Heart right ventricle (tissue), 16 donors: Measurements from ENCODE around the gene PICK1. TPM values are rescaled to one million over a fixed set of nuclear protein-coding genes. Genes with fewer than 3 reads are reported as not detected.

ENCODE experiments used
- ATAC-seq, 8 donors: fragments of 200-7000 bp; cut with Tn5 transposase; one replicate each; pipeline ENCODE4 v1.9.1; 2020; ENCODE audit warnings: mild to moderate bottlenecking in 8 of 8, moderate library complexity in 8 of 8, moderate number of reproducible peaks in 1 of 8
- DNase-seq, 2 donors: peaks; one replicate each; pipeline ENCODE4 v3.0.0-alpha.2; 2020
- H3K27ac ChIP-seq, 10 donors: fragments of 200-600 bp; sonication (generic) in 2 of 10; one replicate each; pipeline versions ENCODE4 v1.5.0 to v1.8.0; 2020 to 2022; ENCODE audit warnings: mild to moderate bottlenecking in 3 of 10
- H3K27me3 ChIP-seq, 7 donors: fragments of 200-600 bp; one replicate each; pipeline ENCODE4 v1.8.0; 2021 to 2022; ENCODE audit warnings: mild to moderate bottlenecking in 2 of 7
- H3K36me3 ChIP-seq, 9 donors: fragments of 200-600 bp; sonication (generic) in 1 of 9; one replicate each; pipeline versions ENCODE4 v1.5.0 to v1.8.0; 2020 to 2022; ENCODE audit warnings: mild to moderate bottlenecking in 2 of 9
- H3K4me1 ChIP-seq, 9 donors: fragments of 200-600 bp; sonication (generic) in 1 of 9; one replicate each; pipeline versions ENCODE4 v1.5.0 to v1.8.0; 2020 to 2022; ENCODE audit warnings: mild to moderate bottlenecking in 4 of 9
- H3K4me3 ChIP-seq, 10 donors: fragments of 200-600 bp; sonication (generic) in 2 of 10; one replicate each; pipeline versions ENCODE4 v1.5.0 to v1.8.0; 2020 to 2022; ENCODE audit warnings: mild to moderate bottlenecking in 7 of 10, moderate library complexity in 2 of 10
- H3K9me3 ChIP-seq, 11 donors: fragments of 200-600 bp in 10 of 11; sonication (generic) in 2 of 11; one replicate each; pipeline versions ENCODE4 v1.5.0 to v1.8.0; 2013 to 2022; ENCODE audit warnings: mild to moderate bottlenecking in 2 of 11, control low read depth in 1 of 11, moderate library complexity in 1 of 11
- CTCF ChIP-seq, 9 donors: fragments of 200-600 bp; sonication (generic) in 2 of 9; IDR thresholded peaks; one replicate each; pipeline versions ENCODE4 v1.5.0 to v1.8.0; 2021 to 2022; ENCODE audit warnings: antibody characterized with exemption in 9 of 9, mild to moderate bottlenecking in 5 of 9, moderate library complexity in 1 of 9
- WGBS, 2 donors: extraction: QIAGEN DNeasy Blood & Tissue Kit; methylation state at CpG; one replicate each; pipeline ENCODE4 v1.1.7; 2013; ENCODE audit warnings: inconsistent platforms in 1 of 2; 5-methylcytosine and 5-hydroxymethylcytosine counted together
- intact Hi-C, 10 donors: fragments of 100-400 bp; cut with DNase I; formaldehyde crosslinking; loops; one replicate each; pipeline versions ENCODE4 v1.11.1 to v1.14.2; 2022
- polyA plus RNA-seq, 2 donors: library from polyadenylated mRNA; stranded (reverse); fragments of 200-250 nt; gene quantifications; one replicate each; pipeline ENCODE4 v1.2.3, GENCODE V29; 2013
- total RNA-seq, 10 donors: library from RNA; stranded (reverse); fragmentation: NEBNext Ultra II Directional in 3 of 10; extraction: Animal tissue kit (Norgen Biotek cat#: 25700) in 3 of 10; gene quantifications; one replicate each; pipeline versions ENCODE4 v1.2.1 to v1.2.4, GENCODE V29; 2021 to 2023
- donor health status: Arrhythmogenic right ventricular cardiomyopathy.
- donor health status: ischemic (EF 13 %, LVEDD 7.1; RV severe dilation, severe dysfunction).
- donor health status: healthy with polysubstance abuse.
- donor health status: DM: no; HTN: yes; CAD: no.
- donor health status: DM: no; HTN: no; CAD: no.
- donor health status: ischemic (EF 25% LVEDD 6.9; RV normal size, moderate dysfunction).
- donor health status: ischemic (EF 25% LVEDD 5.7; RV mildly dilated, moderate dysfunction).
- donor health status: healthy.
- donor health status: DM: yes; HTN: yes; CAD: no.
- donor health status: Ischemic cardiomyopathy.
- donor health status: ischemic (EF 35%, LVEDD 5.7; RV mildly dilated, moderate dysfunction).
- donor health status: nonischemic (EF 11% LVEDD 7.7; RV severe dilation, severe dysfunction).
- donor health status: DM: yes; HTN: yes; CAD: no.
- donor health status: PGD.
- donor health status: ischemic (EF 29% LVEDD 5.4; RV normal size, mild dysfunction).
- donor health status: nonischemic (EF 23%, LVEDD 6.1; RV moderate dilation, normal function).

PICK1 gene
- total and polyA plus RNA-seq, 12 donors, result 17.4 to 32.9 (median 23.2) TPM

- no peak overlapping the region for H3K4me3 ChIP-seq
- no peak for ATAC-seq
- H3K36me3 ChIP-seq, result peaks cover 0 to 79% (median 6%) of the 10 kb centered on the region in 9 donors
- no peak for DNase-seq
- no peak overlapping the region for H3K27ac ChIP-seq
- intact Hi-C loops, result no loop called here
- no peaks in the 10 kb centered on the region for H3K27me3 ChIP-seq
- TF ChIP-seq CTCF (IDR thresholded peaks at IDR 0.05), result no peak
- H3K4me1 ChIP-seq, result peaks cover 14 to 36% (median 30%) of the 10 kb centered on the region in 9 donors
- WGBS, 2 donors, result 95 to 96% methylated on average over 25 of the region's 25 CpGs
- no peaks in the 10 kb centered on the region for H3K9me3 ChIP-seq
Measured at GRCh38 chr22:38072322-38073149, 15.3 kb downstream of the PICK1 start.

- TF ChIP-seq CTCF (IDR thresholded peaks at IDR 0.05), result no peak
- H3K36me3 ChIP-seq, result peaks cover 0 to 70% (median 6%) of the 10 kb centered on the region in 9 donors
- H3K9me3 ChIP-seq, result no peaks in the 10 kb centered on the region
- peaks cover 13 to 28% (median 22%) of the 10 kb centered on the region in 9 donors for H3K4me1 ChIP-seq
- no peaks in the 10 kb centered on the region for H3K27me3 ChIP-seq
- H3K27ac ChIP-seq, result no peak overlapping the region
- no peak for DNase-seq
- ATAC-seq, result no peak
- 94 to 95% methylated on average over 28 of the region's 28 CpGs for WGBS, 2 donors
- H3K4me3 ChIP-seq, result no peak overlapping the region
- intact Hi-C loops, result no loop called here
Measured at GRCh38 chr22:38073150-38074130, 16.2 kb downstream of the PICK1 start.

- H3K27ac ChIP-seq, result no peak overlapping the region
- H3K36me3 ChIP-seq, result peaks cover 0 to 61% (median 6%) of the 10 kb centered on the region in 9 donors
- peak in 6 of 9 donors; percentile 7 to 37 (median 24) for TF ChIP-seq CTCF (IDR thresholded peaks at IDR 0.05)
- peaks cover 8 to 18% (median 13%) of the 10 kb centered on the region in 9 donors for H3K4me1 ChIP-seq
- DNase-seq, result no peak
- intact Hi-C loops, result no loop called here
- no peak for ATAC-seq
- H3K27me3 ChIP-seq, result no peaks in the 10 kb centered on the region
- H3K9me3 ChIP-seq, result no peaks in the 10 kb centered on the region
- H3K4me3 ChIP-seq, result no peak overlapping the region
- whole genome bisulfite sequencing, 2 donors, result 82 to 85% methylated on average over 47 of the region's 47 CpGs
Measured at GRCh38 chr22:38074181-38075104, 17.2 kb downstream of the PICK1 start.
